ENCODE results near the gene SEPTIN11. TPM values are rescaled to one million over a fixed set of nuclear protein-coding genes. Genes with fewer than 3 reads are reported as not detected.
A peak's percentile ranks its signal among the peaks of the same experiment; 100 is the strongest.

SEPTIN11 gene
- total and polyA plus RNA-seq, 2 of the 8 experiments (the other 6 are each of a cell fraction or from before 2014, with no cell fraction given), result 32.2 to 110 TPM

DNA sequence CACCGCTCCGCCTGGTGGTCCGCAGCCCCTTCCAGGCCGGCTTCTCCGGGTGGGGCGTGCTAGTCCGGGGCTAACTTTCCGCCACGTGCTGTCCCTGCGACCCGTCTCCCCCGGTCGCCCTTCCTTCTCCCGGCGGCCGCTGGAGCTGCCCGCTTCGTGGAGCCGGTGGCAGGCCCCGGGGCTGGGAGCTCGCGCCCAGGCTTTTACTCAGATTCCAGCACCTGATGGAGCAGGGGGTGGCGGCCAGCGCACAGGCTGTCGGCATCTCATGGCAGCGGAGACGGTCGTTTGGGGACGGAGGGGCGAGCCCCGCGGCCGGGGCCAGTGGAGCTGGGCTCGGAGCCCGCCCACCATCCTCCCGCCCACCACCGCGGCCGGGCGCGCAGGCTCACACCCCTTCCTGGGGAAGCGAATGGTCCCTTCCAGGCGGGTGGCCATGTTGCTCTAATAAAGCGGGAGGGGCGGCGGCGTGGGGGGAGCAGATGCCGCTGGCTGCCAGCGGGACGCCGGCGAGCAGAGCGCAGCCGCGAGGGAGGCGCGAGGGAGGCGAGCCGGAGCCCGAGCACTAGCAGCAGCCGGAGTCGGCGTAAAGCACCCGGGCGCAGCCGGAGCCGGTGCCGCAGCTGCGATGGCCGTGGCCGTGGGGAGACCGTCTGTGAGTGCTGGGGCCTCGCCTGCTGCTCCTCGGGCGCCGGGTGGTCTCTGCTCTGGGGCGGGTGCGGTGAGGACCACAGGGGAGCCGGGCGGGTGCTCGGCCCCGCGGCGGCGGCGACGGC is at the start of gene SEPTIN11 (continued):
- TF ChIP-seq GABPA (IDR thresholded peaks at IDR 0.05; ENCODE audit: borderline replicate concordance, insufficient read depth, low read length) (no peak), PHF8 (conservative IDR thresholded peaks at IDR 0.05; ENCODE audit: low read depth, low read length) (peak; percentile 67), SUZ12 (IDR thresholded peaks at IDR 0.05; ENCODE audit: low read length) (peak; percentile 32; the same call in 1 of the 2 replicates), EP300 (IDR thresholded peaks at IDR 0.05; ENCODE audit: borderline replicate concordance in 1 of 2, low read depth in 2 of 2, low read length in 2 of 2) (peak in 1 of 2 experiments; percentile 94; a peak in 2 of 3 replicates), CEBPB (IDR thresholded peaks at IDR 0.05; ENCODE audit: low read depth, low read length) (no peak), ZNF274 (IDR thresholded peaks at IDR 0.05; ENCODE audit: borderline replicate concordance, extremely low read depth, low read length) (no peak), CTBP2 (IDR thresholded peaks at IDR 0.05; ENCODE audit: borderline replicate concordance, insufficient read depth, insufficient read length, low read length) (no peak), SRF (IDR thresholded peaks at IDR 0.05; ENCODE audit: low read depth, low read length) (no peak), BRCA1 (IDR thresholded peaks at IDR 0.05; ENCODE audit: low read depth, low read length) (no peak), BCL11A (IDR thresholded peaks at IDR 0.05; ENCODE audit: low read depth in 2 of 2, low read length in 2 of 2) (no peak), CHD1 (IDR thresholded peaks at IDR 0.05; ENCODE audit: low read depth, low read length) (peak; percentile 79; the same call in 1 of the 2 replicates), CREB1 (IDR thresholded peaks at IDR 0.05) (peak; percentile 64), EZH2 (IDR thresholded peaks at IDR 0.05; ENCODE audit: low read depth, low read length, severe bottlenecking) (no peak), SIRT6 (IDR thresholded peaks at IDR 0.05; ENCODE audit: low read length) (no peak), RFX5 (IDR thresholded peaks at IDR 0.05; ENCODE audit: borderline replicate concordance, low read depth, low read length) (no peak), SIX5 (IDR thresholded peaks at IDR 0.05; ENCODE audit: low read depth, low read length) (no peak), NANOG (IDR thresholded peaks at IDR 0.05; ENCODE audit: insufficient read depth, low read depth, low read length, poor library complexity, severe bottlenecking) (no peak), FOSL1 (IDR thresholded peaks at IDR 0.05; ENCODE audit: insufficient read depth, low read depth, low read length) (no peak), TBP (IDR thresholded peaks at IDR 0.05; ENCODE audit: low read depth, low read length) (peak; percentile 80), KDM1A (IDR thresholded peaks at IDR 0.05; ENCODE audit: borderline replicate concordance, low read length) (no peak)
- TF ChIP-seq, protein P1, sequence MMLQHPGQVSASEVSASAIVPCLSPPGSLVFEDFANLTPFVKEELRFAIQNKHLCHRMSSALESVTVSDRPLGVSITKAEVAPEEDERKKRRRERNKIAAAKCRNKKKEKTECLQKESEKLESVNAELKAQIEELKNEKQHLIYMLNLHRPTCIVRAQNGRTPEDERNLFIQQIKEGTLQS (IDR thresholded peaks at IDR 0.05; ENCODE audit: insufficient read depth, low read depth, low read length), result no peak
- TF ChIP-seq, protein P2, sequence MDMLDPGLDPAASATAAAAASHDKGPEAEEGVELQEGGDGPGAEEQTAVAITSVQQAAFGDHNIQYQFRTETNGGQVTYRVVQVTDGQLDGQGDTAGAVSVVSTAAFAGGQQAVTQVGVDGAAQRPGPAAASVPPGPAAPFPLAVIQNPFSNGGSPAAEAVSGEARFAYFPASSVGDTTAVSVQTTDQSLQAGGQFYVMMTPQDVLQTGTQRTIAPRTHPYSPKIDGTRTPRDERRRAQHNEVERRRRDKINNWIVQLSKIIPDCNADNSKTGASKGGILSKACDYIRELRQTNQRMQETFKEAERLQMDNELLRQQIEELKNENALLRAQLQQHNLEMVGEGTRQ (IDR thresholded peaks at IDR 0.05; ENCODE audit: low read length), result no peak
